ENCODE data around the gene LHX4.
"Not testable (repeated sequence)": the region's sequence is repeated elsewhere in the genome, so short reads cannot be mapped to it uniquely, and the experiment has no call there.

The LHX4 gene

GRCh38 chr1:180198196-180198595 is 31.9 kb upstream of the LHX4 start:
- DNase-seq, result no peak

GRCh38 chr1:180198611-180199010 is 31.5 kb upstream of the LHX4 start:
- no peak for DNase-seq

GRCh38 chr1:180199018-180199417 is 31.0 kb upstream of the LHX4 start:
- DNase-seq, result no peak

GRCh38 chr1:180201451-180202200 is 28.4 kb upstream of the LHX4 start:
- DNase-seq, result no peak

GRCh38 chr1:180202588-180202987 is 27.5 kb upstream of the LHX4 start:
- not testable (repeated sequence) for DNase-seq

- DNase-seq, result no peak
These were observed 25.8 kb upstream of the LHX4 start for GRCh38 chr1:180204231-180204630.

GRCh38 chr1:180206581-180206980 is 23.5 kb upstream of the LHX4 start:
- no peak for DNase-seq

GRCh38 chr1:180208264-180208663 is 21.8 kb upstream of the LHX4 start:
- no peak for DNase-seq

GRCh38 chr1:180210008-180210620 is 19.9 kb upstream of the LHX4 start:
- peak; percentile 38 for DNase-seq

- no peak for DNase-seq
These were observed 18.8 kb upstream of the LHX4 start for GRCh38 chr1:180211156-180211859.

- no peak for DNase-seq
These were observed 18.2 kb upstream of the LHX4 start for GRCh38 chr1:180211860-180212229.

- peak; percentile 48 for DNase-seq
These were observed 16.5 kb upstream of the LHX4 start for GRCh38 chr1:180213401-180214170.

GRCh38 chr1:180215856-180216625 is 14.0 kb upstream of the LHX4 start:
- no peak for DNase-seq

GRCh38 chr1:180217006-180217405 is 13.1 kb upstream of the LHX4 start:
- DNase-seq, result no peak

GRCh38 chr1:180218806-180219765 is 11.0 kb upstream of the LHX4 start:
- DNase-seq, result no peak

- DNase-seq, result no peak
These were observed 10.3 kb upstream of the LHX4 start for GRCh38 chr1:180219776-180220175.

- DNase-seq, result no peak
These were observed 8.6 kb upstream of the LHX4 start for GRCh38 chr1:180221462-180221861.

- no peak for DNase-seq
These were observed 5.2 kb upstream of the LHX4 start for GRCh38 chr1:180224902-180225301.

GRCh38 chr1:180225403-180225802 is 4.7 kb upstream of the LHX4 start:
- DNase-seq, result no peak

- no peak for DNase-seq
These were observed 2.0 kb upstream of the LHX4 start for GRCh38 chr1:180227861-180228647.

Data from NCI-H226 (cell line).